NCI-H1105 (cell line): ENCODE data around the gene METTL13.

ENCODE experiments used
- DNase-seq: peaks from one replicate; lab custom pipeline; 2025; lab: John Stamatoyannopoulos, UW

Gene METTL13, protein sequence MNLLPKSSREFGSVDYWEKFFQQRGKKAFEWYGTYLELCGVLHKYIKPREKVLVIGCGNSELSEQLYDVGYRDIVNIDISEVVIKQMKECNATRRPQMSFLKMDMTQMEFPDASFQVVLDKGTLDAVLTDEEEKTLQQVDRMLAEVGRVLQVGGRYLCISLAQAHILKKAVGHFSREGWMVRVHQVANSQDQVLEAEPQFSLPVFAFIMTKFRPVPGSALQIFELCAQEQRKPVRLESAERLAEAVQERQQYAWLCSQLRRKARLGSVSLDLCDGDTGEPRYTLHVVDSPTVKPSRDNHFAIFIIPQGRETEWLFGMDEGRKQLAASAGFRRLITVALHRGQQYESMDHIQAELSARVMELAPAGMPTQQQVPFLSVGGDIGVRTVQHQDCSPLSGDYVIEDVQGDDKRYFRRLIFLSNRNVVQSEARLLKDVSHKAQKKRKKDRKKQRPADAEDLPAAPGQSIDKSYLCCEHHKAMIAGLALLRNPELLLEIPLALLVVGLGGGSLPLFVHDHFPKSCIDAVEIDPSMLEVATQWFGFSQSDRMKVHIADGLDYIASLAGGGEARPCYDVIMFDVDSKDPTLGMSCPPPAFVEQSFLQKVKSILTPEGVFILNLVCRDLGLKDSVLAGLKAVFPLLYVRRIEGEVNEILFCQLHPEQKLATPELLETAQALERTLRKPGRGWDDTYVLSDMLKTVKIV

DNA sequence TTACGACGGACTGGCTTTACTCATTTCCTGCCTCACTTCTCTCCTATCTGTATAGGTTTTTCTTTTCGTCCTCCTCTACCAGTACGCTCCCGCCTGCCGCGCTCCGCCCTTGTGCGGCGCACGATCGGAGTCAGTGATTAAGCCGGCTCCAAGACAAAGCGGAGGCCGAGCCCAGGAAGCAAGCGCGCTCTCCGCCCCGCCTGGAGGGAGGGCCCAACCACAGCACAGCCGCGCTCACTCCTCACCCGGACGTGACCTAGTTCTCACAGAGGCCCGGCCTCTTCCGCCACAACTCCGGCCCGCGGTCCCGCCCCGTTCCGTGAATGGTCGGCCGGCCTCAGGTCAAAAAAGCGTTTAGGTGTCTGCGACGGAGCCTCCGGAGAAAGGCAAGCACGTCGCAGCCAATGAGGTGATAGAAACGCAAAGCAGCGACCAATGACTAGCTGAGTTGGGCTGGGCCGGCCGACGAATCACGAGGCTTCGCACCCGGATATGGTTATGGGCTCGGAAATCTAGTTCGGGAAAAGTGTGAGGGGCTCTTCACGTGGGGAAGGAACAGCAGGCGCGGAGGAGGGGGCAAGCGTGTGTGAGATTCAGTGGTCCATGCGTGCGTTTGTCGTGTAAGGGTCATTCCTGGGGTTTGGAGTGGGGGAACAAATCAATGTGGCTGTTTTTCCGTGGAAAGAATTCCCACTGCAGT lies at the start of gene METTL13:
METTL13 (plus strand) TSS at position 485 of the 700 bp plus-strand sequence. CDS start 308 bp downstream, outside the sequence.
- DNase-seq: peak; percentile 98

DNA sequence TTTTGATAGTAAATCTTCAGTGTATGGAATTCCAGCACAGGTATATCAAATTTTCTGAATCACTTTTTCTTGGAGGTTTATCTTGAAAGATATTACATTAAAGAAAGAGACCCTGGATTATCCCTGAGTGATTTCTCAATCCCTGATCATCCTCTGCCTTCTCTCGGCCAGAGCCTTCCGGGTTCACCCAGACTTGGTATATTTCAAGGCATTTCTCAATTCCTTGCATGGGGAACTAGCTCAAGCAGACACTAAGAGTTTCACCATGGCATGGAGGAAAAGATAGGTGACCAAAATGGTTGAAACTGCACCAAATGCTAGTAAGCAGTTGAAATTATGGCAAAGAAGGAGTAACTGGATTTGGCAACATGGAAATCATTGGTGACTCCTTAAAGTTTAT lies 45.3 kb upstream of the METTL13 start:
- DNase-seq: no peak

DNA sequence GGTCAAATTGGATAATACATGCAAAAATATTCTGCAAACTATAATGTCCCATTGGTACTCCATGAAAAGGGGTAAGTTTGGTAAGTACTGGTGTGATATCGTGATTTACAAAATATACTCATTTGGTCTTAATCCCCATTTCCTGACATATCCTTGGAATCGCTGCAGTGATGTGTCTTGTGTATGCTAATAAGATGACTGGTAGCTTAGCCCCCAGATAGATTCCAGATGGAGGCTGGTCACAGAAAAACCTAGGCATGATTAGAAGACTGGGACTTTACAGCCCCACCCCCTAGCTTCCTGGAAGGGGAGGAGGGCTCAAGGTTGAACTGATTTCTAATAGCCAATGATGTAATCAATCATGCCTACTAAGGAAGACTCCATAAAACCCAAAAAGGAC lies 42.5 kb upstream of the METTL13 start:
- DNase-seq: no peak

DNA sequence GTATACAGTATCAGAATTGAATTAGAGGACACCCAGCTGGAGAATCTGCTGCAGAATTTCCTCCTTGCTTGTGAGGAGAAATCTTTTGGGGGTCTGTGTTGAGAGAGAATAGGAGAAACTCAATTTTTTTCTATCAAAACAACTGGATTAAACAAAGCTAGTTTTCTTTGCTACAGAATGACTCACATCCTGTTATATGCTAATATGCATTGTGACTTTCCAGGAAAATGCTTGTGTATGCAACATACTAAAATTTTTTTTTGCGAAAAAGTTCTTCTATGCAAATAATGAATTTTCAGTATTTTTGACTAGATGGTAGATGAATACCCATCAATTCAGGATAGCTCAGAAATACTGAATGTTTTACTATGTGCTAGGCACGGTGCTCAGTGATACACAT lies 41.8 kb upstream of the METTL13 start:
- no peak for DNase-seq

DNA sequence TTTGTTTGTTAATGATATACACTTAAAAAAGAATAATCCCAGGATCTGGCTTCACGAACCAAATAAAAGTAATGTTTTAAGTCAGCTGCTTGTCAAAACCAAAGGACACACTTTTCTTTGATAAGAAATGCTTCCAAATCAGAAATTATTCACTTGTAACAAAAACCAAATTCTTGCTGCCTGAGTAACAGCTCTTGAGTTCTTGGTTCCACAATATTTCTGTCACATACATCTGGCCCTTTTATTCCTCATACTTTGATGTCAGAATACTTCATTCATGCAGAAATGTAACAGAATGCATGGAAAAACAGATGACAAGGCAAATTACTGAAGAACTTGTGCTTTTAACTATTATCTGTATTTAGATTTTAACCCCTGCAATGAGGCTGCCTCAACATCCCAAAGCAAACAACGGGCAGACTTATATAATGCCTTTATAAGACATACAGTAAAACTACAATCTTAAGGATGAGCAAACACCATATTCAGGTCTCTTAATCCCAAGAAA lies 41.0 kb upstream of the METTL13 start:
- DNase-seq: no peak

DNA sequence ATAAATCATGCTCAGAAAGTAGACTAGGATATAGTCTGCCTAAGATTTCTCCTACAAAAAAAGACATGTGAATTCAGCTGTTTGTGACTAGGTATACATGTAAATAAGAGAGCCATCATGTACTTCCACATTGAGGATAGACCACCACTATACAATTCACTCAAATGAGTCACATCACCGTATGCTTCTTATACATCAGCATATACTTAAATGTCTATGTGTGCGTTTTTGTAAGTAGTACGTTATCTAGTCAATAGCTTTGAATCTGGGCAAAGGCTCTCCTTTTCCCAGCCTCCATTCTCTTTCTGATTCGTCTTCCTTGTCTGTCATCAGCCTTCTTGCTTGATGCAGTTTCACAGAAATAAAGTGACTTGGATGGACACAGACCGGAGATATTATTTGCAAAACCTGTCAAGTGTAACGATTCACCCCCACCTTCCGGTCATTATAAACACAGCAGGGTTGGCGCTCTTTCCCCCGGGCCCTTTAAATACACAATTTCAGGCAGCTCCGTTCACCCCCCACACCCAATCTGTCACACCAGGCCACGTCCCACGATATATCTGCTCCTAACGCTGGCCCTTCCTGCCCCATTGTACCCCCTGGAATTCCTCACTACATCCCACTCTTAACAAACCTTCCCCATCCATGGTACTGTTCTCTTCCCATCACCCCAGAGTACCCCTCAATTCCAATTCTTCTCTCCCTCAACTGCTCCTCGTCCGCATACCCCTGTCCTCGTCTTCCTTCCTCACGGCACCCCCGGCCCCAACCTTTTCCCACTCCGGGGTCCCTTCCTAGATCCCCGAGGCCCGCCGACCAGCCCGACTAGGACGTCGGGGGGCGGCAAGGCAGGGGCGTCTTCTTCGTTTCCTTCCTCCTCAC lies 40.2 kb upstream of the METTL13 start:
- no peak for DNase-seq

DNA sequence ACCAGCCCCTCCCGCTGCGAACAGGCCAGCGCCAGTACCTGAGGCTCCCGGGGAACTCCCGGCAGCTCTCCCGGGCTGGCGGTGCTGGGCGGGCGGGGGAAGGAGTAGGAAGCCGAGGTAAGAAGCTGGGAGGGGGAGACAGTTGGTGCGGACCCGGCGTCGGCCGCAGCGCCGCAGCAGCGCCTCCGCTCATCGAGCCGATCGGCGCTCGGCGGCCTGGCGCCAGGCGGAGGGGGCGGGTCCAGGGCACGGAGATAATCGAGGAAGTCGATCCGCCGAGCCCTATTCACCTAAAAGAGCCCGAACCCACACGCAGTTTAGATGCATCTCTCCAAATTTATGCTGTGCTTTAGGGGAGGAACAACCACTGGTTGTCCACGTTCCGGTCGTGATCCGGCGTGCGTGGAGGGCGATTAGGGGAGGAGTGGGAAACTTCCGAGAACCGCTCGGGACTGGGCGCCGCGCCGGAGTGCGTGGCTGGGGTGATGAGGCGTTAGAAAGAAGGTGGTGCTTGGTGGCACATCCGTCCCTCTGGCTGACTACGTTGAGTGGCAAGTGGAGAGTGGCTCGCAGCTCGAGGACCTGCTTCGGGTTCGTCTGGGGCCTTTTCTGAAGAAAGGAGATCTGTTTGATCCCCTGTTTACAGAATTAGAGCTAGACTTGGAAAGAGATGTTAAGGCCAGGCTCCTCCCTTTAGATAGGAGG lies 39.4 kb upstream of the METTL13 start, which contains the start of gene VAMP4:
VAMP4 (minus strand) TSS at position 194 of the 705 bp plus-strand sequence. CDS start 3,651 bp downstream, outside the sequence.
- DNase-seq: peak; percentile 75

DNA sequence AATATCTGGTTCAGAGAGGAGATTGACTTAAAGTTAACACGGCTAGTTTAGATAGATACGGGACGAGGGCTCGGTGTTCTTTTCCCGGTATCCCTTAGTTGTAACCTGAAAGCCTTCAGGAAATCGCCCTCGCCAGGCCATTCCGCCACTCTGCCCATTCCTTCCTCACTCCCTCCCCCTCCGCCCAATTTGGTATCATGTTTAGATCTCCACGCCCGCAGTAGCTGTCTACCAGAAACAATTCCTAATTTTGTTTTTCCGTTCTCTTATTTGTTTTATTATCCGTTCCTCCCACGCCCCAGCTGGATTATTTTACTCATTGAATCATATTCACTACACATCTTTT lies 38.9 kb upstream of the METTL13 start:
- peak; percentile 34 for DNase-seq

DNA sequence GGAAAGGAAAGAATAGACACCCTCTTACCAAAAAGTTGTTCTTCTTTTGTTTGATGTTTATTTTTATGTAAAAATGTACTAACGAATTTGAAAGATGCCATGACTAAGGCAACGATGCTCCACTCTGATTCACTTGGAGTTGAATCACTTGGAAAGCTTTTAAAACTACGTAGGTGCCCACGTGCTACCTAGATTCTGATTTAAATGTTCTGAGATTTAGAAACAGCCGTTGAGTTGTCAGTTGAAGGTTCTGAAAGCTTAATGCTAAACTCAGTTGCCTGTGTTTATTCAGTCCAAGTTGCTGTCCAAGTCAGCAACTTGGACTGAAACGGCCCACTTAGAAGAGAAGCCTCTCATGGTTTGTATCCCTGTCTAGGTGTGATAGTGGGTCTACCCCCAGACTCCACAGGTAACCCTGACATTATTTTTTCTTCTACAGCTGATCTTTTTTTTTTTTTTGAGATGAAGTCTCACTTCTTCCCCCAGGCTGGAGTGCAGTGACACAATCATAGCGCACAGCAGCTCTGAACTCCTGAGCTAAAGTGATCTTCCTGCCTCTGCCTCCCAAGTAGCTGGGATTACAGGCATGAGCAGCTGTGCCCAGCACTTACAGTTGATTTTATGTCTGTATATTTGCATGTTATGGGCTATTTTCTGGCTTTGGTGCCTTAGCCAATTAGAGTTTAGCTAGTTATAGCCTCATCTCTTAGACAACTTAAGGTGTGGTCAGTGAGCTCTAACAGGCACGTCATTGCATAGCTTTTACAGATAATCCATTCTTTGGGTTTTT lies 38.2 kb upstream of the METTL13 start:
- no peak for DNase-seq

DNA sequence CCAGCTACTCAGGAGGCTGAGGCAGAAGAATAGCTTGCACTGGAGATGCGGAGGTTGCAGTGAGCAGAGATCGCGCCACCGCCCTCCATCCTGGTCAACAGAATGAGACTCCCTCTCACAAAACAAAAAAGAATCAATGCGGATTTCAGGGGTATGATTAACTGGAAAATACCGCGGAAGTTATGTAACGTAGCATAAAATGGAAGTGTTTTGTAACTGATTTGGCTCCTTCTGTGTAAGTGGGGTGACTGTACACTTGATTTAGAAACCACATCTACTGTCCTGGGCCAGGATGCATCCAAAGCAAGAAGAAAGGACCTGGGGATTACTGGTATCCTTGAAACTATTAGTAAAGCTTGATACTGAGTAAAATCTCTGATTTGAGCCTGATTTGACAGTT lies 36.5 kb upstream of the METTL13 start:
- DNase-seq: no peak

DNA sequence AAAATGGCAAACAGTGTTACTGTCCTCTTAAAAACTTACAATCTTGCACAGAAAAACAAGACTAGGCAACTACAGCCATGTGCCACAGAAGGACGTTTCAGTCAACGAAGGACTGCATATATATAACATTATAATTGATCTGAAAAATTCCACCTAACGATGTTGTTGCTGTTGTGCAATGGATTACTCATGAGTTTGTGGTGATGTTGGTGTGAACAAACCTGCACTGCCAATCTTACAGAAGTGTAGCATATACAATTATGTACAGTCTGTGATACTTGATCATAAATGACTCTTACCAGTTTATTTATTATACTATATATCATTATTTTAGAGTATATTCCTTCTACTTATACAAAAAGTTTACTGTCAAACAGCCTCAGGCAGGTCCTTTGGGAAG lies 32.8 kb upstream of the METTL13 start:
- no peak for DNase-seq

DNA sequence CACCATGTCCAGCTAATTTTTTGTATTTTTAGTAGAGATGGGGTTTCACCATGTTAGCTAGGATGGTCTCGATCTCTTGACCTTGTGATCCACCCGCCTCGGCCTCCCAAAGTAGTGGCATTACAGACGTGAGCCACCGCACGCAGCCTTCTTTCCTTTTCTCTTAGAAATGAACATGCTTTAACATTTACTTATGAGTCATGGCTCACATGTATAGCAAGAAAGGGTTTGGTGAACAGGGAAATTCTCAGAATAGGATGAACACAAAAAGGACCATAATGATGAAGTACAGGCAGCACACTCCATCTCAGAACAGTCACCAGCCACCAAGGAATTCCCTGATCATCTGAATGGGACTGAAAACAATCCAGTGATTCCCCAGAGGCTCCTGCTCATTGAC lies 30.2 kb upstream of the METTL13 start:
- DNase-seq: no peak

DNA sequence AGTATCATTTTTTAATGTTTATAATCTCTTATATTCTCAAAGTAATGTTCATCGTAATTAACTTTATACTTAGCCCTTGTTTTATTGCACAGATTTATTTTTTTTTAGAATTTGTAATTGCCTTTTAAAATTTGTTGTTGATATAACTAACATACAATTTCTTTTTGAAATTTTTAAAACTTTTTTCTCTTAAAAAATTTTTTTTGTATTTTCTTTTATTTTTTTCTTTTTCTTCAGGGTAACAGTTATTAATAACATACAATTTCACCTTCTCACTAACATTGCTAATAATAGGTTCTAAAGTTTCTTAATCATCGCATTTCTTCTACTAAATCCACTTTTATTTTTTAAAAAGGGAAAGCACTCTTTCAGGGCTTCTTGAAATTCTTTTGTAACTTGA lies 28.3 kb upstream of the METTL13 start:
- no peak for DNase-seq

DNA sequence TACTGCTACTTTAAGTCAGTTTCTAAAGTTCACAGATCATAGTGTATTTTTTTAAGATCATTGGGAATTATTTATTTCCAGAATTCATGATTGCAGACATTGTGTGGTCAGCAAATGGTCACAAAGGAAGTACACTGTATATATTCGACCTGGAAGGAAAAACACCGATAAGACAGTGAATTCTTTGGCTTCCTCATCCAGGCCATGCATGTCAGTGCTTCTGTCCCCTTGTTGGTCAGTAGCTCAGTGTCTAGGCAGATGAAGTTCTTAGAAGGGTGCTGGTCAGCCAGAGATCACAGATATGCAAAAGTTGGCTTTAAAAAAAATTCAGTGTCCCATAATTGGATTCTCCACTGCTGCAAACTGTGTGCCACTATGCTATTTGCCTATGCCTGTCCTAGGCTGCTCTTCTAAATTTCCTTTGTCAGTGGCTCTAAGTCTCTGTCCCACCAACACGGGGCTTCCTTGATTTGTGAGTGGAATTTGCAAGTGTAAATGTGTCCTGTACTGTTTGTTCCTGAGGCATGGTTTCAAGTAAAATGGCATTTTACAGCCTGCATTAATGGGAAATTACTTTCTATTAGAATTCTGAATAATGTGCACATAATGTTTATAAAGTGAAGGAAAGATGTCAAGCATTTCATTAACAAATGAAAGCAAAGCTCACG lies 27.6 kb upstream of the METTL13 start:
- no peak for DNase-seq

DNA sequence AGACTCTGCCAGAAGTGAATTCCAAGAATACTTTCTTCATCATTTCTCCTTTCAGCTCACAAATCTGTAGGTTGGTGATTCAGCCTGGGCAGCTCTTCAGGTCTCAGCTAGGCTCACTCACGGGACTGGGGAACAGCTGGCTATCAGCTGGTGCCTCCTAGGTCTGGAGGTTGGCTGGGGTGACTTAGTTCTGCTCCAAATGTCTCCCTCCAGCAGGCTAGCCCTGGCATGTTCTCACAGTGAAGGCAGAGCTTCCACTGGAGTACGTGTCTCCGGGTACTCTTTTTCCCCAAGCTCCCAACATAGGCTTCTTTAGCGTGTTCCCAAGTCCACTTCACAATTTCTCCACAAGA lies 27.1 kb upstream of the METTL13 start:
- DNase-seq: no peak

DNA sequence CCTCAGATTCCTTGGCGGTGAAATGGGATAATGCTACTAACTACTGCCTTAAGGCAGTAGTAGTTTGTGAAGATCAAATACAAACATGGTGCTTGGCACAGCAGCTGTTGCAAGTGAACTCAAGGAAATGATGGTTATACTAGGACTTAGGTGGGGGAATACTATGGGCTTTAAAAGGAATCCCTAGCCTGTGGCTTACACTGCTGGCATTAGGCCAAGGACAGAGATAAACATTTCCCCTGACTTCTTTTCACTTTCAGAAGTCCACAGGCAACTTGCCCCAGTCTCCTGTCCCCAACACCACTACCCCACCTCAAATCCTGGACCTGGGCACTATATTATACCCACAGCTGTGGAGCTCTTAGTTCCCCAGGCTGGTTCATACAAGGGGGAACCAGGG lies 26.5 kb upstream of the METTL13 start:
- DNase-seq: no peak

DNA sequence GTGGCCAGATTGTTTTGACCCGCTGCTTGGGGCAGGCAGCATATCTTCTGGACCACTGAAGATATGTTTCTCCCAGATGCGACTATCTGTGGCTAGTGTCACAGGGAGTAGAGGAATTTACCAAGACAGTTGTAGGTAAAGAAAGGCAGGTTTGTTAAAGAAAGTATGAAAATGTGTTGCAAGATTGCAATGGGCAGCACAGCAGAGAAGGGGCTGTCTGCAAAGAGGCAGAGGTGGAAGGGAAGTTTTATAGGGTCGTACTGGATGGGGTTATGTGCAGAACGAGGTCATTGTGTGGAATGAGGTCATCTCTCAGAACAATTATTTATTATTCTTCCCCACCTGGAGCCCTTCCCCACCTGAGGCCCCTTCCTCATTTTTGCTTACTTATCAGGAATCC lies 24.6 kb upstream of the METTL13 start:
- DNase-seq: no peak

DNA sequence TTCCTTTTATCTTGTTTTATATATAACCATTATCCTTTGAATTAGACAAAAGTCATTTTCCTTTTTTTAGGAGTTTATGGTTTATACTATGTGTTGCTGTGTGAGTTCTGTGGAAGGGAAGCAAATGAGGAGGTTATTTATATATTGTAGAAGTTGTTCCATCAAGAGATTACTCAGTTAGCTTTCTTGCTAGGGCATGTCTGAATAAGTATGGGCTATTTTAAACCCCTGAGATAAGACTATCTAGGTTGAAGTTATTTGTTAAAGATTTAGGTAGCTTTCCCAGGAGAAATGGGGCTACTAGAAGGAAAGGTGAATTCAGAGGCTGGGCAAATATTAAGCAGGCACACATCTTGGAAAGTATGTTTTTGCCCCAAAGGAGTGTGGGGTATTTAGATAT lies 23.4 kb upstream of the METTL13 start:
- DNase-seq: no peak

DNA sequence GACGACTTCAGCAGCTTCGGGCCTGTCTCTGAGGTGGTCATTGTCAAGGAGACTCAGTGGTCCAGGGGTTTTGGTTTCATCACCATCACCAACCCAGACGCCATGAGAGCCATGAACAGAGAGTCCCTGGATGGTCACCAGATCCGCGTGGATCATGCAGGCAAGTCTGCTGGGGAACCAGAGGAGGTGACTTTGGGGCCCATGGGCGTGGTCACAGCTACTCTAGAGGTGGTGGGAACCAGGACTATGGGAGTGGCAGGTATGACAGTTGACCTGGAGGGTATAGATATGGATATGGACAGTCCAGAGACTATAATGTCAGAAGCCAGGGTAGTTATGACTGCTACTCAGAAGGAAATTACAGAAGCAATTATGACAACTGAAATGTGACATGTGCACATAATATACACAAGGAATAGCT lies 19.3 kb upstream of the METTL13 start:
- DNase-seq: no peak

DNA sequence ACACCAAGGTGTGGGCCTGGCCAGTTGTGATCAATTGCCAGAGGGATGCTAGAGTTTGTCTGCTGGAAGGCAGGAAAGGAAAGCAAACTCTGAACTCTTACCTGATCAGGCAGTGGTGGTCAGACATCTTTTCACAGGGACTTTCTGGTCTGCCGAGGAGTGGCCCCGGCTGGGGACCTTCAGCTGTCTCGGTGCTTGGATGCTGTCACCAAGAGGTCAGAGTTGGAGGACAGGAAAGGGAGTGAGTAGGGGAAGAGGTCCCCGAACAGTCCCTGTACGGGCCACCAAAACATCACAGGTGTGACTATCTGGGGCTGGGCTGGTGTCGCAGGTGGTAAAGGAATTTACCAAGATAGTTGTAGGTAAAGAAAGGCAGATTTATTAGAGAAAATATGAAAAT lies 17.7 kb upstream of the METTL13 start:
- no peak for DNase-seq
